ENCODE data around the gene CAPN8.

Gene CAPN8

DNA sequence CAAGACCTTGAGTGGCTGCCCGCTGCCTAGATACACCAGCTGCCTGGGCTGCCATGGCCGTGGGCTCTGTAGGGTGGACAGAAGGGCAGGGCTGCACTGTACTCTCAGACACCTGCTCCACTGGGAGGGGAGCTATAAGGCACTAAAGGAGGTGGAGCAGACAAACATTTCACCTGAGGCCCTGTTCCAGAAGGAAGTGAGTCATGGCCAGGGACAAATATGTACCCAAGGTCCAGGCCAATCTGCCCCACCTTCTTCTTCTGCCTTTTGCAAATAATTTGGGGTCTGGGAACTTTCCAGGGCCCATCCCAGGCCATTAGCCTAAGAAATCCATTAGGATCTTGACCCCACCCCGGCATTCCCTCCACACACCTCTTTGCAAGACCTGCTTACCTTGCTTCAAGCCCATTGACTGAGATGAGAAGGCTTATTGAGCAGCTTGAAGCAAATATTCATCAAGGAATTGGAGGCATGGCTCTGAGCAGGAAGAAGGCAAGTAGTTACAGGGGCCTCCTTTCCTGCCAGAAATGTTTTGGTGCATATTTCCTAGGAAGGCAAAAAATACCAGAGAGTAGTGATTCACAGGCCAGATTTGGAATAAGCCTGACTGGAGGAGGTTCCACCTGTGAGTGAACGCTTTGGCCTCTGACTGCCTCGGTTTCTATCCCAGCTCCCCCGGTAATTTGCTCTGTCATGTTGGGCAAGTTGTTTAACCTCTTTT, at the start of gene CAPN8:
Gene CAPN8, minus strand, starts transcription at position 110 of the 721 bp plus-strand sequence. Its CDS starts 55 bp downstream, at position 55.
- no peak for DNase-seq

DNA sequence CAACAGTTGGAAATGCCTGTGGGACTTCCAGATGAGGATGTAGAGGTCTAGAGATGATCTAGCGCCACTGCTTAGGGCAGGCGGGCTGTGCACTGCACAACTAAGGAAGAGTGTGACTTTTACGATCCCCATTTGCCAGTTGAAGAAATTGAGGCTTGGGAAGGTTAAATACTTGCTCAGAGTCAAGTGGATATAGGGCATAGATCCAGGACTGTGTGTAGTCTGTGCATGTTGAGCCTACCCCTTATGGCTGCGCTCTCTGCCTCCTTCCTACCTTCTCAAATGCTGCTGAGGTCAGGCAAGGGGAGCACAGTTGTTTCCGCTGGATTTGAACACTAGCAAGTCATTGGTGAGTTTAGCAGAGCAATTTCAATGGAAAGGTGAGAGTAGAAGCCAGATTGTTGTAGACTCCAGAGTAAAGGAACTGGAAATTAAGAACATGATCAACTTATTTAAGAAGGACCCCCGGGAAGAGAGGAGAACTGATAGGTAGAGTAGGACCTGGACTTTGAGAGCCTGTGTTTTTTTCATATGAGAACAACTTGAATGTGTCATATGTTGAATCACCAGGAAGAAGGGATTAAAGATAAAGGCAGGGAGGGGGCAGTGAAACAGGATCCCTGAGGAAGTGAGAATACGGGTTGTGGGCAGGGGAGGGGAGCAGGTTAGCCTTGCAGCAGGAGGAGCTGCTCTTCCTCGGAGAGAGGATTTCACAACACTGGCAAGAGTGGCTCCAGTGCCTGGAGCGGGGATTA, 49.5 kb upstream of the CAPN8 start:
- DNase-seq = peak; percentile 81

DNA sequence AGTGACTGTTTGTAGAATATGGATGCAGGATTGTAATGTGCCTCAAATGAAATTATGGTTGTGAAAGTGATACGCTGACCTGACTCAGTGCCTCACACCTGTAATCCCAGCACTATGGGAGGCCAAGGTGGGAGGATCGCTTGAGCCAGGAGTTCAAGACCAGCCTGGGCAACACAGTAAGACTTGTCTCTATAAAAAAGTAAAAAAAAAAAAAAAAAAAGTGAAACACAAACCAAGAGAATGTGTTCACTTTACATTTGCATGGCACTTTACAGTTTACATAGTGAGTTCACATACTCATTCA, 48.9 kb upstream of the CAPN8 start:
- DNase-seq = no peak

DNA sequence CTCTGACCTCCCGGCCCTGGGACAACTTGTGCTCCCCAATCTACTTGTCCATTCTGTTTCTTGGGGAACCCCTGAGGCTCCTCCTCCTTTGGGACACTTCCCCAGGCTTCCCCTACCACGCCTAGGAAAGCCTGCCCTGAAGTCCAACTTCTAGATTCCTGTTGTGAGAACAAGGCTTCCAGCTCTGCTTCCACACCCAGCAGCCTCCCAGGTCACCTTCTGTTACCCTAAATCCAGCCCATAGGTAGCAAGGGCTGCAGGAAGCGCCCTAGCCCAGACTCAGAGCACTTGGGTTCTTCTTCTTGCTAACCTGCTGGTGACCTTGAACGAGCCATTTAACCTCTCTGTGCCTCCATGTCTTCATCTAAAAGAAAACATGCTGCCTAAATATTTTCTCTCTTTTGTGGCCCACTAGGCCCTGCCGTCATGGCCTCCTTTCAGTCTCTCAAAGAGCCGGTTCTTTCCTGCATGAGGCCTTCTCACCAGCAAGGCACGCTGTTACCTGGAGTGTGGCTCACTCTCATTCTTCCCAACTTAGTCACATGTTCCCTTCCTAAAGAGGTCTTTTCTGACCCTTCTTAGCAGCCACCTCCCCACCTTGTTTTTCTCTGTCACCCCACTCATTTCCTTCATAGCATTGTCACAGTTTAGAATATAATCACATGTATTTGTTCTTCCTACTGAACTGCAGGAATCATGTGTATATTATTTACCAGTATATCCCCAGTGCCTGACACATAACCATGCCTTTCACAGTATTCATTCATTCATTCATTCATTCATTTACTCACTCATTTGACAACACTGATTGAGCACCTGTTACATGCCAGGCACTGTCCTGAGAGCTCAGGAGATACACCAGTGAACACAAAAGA, 48.3 kb upstream of the CAPN8 start:
- no peak for DNase-seq

DNA sequence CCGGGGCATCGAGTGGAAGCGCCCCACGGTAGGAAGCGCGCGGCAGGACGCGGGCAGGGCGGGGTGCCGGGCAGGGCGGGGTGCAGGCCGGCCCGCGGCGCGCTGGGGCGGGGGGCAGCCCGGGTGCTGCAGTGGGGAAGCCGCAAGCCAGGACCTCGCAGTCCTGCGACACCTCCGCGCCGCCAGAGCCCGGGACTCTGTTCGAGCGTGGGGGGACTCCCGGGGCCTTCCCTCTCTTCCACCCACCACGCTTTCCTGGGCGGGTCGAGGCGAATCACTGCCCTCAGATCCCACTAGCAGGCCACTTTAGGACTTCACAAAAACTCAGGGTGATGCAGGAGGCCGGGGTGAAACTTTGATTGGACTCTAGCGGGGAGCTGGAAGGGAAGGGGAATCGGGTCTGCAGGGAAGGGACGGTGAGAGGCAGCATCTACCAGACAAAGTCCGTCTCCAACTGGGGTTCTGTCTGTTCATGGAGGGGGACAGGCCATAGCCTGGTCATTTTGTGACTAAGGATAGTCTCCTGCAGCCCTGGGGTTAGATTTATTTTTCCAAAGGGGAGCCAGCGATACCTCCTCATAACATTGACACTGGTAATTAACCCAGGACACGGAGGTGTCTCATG, 47.5 kb upstream of the CAPN8 start:
- DNase-seq = no peak

DNA sequence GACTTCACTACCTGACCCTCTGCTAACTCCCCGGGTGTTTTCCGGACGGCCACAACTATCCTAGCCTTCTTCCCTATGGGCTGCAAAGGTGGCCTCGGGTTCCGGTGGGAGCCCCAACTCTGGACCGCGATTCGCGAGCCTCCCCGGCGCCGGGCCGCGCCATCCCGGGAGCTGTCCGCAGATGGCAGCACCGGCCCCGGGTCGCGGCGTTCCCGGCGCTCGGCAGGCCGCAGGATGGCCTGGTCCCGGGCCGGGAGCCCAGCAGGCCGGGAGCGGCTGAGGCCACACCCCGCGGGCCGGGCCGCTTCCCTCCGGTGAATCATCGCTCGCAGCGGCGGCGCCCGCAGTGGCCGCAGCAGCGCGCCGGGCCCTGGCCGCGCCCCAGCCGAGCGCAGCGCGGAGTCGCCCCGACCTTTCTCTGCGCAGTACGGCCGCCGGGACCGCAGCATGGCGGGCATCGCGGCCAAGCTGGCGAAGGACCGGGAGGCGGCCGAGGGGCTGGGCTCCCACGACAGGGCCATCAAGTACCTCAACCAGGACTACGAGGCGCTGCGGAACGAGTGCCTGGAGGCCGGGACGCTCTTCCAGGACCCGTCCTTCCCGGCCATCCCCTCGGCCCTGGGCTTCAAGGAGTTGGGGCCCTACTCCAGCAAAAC, 46.8 kb upstream of the CAPN8 start, which contains the start of gene CAPN2:
Gene CAPN2, plus strand, starts transcription at position 346 of the 656 bp plus-strand sequence. Its CDS starts 102 bp downstream, at position 448.
- peak; percentile 76 for DNase-seq

DNA sequence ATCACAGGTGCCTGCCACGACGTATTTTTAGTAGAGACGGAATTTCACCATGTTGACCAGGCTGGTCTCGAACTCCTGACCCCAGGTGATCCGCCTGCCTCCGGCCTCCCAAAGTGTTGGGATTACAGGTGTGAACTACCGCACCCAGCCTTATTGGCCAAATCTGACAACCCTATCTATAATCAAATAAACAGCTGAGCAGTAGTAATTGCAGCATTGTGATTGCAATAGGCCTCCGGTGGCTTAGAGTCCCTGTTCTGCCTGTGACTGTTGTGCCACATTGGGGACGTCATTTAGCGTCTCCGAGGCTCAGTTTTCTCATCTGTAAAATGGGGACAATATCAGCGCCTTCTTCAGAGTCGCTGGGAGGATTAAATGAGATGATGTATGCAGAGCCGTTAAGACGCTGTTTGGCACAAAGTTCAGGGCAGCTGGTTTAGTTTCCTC, 46.3 kb upstream of the CAPN8 start:
- no peak for DNase-seq

DNA sequence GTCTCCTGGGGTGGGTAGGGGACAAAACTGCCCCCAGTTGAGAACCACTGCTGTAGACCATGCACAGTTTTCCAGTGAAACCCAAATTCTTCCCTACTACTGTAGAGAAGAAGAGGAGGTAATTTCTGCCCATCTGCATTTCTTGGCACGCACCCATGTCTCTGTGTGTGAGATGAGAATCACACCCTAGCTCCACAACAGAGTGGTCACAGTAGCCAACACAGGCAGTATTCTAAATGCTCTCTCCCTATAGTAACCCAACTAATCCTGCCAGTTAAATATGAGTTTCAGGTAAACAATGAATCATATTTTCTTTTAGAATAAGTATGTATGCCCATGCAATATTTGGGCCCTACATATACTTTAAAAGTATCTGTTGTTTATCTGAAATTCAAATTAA, 45.7 kb upstream of the CAPN8 start:
- DNase-seq = no peak

DNA sequence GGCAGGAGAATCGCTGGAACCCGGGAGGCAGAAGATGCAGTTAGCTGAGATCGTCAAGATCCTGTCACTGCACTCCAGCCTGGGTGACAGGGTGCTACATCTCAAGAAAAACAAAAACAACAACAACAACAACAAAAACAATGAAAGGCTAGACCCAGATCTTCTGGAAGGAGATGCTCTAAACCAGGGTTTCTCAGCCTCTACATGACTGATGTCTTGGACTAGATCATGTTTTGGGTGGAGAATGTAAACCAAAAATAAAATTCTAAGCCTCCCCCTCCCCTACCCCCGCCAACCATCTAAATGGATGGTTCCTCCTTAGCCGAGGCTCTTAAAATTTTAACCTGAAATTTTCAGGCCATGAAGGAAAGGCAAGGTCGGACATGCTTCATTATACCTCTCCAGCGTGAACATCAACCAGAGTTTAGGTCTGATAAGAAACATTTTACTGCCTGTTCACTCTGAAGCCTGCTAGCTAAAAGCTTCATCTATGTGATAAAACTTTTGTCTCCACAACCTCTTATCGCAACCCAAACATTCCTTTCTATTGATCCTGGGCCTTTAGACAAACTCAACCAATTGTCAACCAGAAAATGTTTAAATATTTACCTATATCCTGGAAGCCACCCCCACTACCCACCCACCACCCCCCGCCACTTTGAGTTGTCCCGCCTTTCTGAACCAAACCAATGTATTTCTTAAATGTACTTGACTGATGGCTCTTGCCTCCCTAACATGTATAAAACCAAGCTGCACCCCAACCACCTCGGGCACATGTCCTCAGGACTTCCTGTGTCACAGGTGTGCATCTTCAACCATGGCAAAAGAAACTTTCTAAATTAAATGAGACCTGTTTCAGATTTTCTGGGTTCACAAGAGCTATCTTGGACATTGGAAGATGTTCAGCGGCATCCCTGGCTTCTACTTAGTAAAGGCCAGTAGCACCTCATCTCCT, 45.0 kb upstream of the CAPN8 start:
- no peak for DNase-seq

DNA sequence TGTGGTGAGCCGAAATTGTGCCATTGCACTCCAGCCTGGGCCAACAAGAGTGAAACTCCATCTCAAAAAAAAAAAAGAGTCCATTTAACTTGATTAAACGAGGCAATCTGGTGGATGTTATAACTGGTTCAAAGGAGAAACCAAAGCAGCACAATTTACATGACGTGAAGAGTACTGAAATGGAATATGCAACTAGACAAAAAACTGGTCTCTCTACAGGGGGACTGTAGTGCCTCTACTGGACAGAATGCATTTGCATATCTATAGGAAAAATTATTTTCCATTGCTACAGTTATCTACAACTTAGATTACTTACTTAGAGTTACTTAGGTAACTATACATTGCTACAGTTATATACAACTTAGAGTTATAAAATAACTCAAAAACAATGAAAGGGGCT, 44.1 kb upstream of the CAPN8 start:
- no peak for DNase-seq

DNA sequence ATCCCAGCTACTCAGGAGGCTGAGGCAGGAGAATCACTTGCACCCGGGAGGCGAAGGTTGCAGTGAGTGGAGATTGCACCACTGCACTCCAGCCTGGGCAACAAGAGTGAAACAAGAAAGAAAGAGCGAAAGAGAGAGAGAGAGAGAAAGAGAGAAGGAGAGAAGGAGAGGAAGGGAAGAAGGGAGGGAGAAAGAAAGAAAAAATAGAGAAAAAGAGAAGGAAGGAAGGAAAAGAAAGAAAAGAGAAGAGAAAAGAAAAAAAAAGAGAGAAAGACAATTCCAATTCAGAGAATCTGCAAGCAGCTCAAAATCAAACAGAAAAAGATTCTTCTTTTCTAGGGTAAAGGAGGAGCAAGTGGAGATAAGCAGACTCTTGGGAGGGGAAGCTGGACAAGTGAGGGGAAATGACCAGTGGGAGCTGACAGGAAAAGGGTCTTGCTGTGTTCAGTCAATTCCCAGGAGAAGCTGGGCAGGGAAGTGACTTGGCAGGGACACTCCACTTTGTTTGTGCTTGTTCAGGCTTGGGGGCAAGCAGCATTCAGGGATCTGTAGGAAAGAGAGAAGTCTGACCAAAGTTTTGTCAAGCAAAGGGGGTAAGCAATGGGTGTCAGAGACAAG, 43.3 kb upstream of the CAPN8 start:
- DNase-seq = no peak

DNA sequence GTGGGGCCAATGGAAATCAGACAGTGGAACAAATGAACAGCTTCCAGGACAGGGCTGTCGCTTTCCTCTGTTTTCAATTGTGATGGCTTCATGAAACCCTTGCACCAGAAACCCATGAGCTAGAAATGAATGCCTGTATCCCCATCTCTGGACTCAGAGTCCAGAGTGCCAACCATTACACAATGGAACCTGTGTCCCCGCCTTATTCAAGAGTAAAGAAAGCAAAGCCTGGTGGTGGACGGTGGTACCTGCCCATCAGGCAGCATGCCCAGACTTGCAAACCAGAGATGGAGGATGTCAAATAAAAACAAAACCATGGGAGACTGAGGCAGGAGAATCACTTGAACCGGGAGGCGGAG, 42.5 kb upstream of the CAPN8 start:
- DNase-seq = no peak

DNA sequence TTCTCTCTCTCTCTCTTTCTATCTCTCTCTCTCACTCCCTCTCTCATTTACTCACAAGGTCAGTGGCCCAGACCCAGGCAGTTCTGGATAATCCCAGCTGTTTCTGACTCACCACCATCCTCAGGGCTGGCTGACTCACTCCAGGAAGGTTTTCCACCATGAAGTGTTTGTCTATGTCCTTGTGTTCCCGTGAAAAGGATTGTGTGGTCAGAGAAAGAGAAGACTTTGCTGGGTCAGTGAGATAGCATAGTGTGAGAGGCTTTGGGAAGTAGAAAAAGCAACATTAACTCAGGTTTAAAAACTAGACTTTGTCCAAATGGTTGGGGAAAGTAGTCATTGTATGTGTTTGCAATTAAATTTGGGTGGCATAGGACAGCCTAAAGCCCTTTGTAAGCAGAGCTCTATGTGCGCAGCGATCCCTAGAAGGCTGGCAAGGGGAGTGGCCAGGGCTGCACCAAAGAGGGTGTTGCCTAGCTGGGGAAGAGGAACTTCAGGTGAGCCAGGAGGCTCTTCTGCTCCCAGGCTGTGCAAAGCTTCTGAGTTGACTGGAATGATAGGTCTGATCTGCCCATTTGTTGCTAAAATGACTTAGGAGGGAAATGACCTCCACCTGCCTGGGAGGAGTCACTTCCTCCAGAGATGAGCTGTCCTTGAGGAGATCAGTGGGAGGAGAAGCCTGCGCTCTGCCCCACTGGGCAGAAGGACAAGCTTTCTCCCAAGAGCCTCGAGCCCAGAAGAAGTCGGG, 41.9 kb upstream of the CAPN8 start:
- peak; percentile 93 for DNase-seq

DNA sequence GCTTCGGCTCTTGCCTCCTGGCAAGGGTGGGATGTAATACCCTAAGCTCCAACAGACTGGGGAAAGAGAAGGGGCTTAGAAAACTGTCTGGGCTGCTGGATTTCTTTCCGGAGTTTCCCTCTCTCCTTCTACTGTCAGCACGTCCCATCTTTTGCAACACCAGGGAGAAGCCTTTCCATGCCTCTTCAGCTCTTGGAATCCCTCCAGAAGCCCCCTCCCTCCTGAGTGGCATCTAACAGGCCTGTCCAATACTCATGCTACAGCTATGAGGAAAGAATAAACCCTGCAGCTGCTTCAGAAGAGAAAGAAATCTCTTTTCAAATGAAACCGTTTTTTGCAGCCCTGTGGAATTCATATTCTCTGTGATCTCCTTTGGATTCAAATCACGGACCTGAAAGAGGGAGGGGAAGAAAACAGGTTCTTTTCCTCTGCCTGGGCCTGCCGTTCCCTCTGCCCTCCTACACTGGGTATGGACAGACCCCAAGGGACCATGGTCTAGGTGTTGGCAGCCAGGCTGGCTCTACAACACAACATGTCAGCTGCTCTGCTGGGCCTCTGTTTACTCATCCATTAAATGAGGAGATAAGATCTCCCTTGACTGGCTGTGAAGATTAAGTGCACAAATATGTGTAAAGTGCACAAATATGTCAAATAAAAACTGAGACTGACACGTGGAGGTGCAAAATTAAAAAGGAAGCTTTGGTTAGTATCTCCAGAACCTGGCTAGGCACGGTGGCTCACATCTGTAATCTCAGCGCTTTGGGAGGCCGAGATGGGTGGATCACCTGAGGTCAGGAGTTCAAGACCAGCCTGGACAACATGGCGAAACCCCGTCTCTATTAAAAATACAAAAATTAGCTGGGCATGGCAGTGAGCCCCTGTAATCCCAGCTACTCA, 40.8 kb upstream of the CAPN8 start:
- peak; percentile 75 for DNase-seq

DNA sequence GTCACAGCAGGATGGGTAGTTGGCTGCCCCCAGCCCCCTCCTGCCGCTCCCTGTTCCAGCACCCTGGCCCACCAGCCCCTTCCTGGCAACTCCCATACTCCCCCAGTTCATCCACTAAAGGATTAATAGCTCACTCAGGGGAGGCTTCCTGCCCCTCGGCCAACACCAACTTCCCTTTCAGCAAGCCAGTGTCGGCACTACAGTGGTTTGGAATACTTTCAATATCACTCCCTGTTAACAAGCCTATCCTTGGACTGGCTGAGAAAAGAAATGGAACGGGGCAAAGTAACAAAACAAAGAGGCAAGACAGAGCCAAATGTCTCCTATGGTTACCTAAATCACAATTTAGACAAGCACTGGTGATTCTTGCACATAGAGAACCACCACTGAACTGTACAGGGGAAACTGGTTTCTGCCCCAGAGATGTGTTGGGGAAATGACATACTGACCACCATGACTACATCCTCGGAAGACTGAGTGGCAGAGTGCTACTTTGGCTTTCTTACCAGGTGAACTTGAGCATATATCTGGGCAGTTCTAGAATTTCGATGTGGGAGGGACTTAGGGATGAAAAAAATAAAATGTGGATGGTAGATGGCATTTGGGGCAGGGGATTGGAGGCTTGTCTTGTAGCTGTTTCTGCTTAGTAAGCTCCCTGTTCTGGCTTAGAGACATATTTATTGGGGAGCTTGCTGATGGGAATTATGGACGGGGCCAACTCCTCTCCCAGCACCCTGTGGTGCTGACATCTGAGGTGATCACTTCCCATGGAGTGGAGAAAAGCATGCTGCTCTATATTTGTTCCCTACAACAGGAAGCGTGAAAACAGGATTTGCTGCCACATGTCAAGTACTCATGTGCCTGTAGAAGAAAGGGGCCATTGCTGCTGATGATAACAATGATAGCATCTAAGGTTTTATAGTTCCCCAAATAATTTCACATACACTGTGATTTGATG, 39.7 kb upstream of the CAPN8 start:
- DNase-seq = no peak

DNA sequence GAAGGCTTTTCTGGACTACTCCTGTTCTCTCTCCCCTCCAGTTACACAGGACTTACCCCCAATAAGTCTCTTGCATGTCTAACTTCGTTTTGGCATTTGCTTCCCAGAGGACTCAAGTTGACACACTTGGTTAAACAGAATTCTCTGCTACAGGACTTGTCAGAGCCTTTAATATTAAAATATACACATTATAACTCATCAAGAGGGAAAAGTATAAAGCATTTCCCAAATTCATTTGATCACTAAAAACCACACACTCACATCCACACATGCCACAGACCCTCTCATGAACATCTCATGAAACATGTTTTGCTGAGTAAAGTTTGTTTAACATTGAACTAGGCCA, 38.1 kb upstream of the CAPN8 start:
- DNase-seq = no peak

DNA sequence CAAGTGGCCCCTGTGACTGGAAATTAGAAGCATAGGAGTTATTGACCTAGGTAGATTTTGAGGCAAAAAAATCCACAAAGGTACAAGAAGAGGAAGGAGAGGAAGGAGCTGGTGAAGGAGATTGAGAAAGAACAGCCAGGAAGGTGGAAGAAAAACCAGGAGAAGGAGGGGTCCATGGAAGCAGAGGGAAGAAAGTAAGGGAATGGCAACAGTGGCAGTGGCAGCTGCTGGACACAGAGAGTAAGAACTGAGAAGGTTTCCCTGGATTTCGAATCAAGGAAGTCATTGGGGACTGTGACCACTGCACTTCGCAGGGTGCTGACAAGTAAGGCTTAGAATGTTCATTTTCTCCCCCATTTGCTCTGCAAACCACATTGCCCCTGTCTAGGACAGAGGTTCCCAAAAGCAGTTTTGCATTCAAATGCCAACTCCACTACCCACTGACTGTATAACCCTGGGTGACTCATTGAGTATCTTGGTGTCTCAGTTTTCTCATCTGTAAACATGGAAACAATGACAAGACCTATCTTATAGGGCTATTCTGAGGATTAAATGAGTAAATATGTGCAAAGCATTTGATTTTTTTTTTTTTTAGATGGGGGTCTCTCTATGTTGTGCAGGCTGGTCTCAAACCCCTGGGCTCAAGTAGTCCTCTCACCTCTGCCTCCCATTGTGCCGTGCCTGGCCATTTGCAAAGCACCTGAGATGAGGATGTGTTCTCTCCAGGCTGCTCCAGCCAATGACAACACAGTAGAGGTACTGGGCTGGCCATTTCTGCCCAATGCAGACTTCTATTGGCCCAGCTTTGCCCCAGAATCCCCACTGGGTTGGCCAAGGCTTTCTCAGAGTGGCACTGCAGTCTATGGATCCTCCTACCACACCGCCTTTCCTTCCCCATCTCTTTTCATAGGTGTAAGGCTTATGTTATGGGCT, 37.5 kb upstream of the CAPN8 start:
- peak; percentile 70 for DNase-seq
